Measurements from ENCODE around the gene PVALEF.

The PVALEF gene

GRCh38 chr17:81165246-81166032 is at the start of gene PVALEF:
PVALEF (plus strand) TSS chr17:81165507; CDS start chr17:81181227, 15,720 bp downstream.
- no peak for DNase-seq

GRCh38 chr17:81115749-81116464 is 49.4 kb upstream of the PVALEF start:
- DNase-seq, result no peak

GRCh38 chr17:81116704-81117103 is 48.6 kb upstream of the PVALEF start:
- no peak for DNase-seq

GRCh38 chr17:81117672-81118198 is 47.6 kb upstream of the PVALEF start:
- DNase-seq, result no peak

GRCh38 chr17:81118308-81119221 is 46.7 kb upstream of the PVALEF start:
- DNase-seq, result no peak

- DNase-seq, result peak; percentile 66 to 70
These were observed 45.8 kb upstream of the PVALEF start for GRCh38 chr17:81119223-81120148.

GRCh38 chr17:81120149-81120484 is 45.2 kb upstream of the PVALEF start:
- DNase-seq, result no peak

GRCh38 chr17:81120695-81121621 is 44.3 kb upstream of the PVALEF start:
- no peak for DNase-seq

GRCh38 chr17:81121841-81122733 is 43.2 kb upstream of the PVALEF start:
- DNase-seq, result no peak

GRCh38 chr17:81123052-81124048 is 42.0 kb upstream of the PVALEF start:
- DNase-seq, result no peak

GRCh38 chr17:81124377-81124776 is 40.9 kb upstream of the PVALEF start:
- DNase-seq, result no peak

- DNase-seq, result no peak
These were observed 39.7 kb upstream of the PVALEF start for GRCh38 chr17:81125573-81126081.

- DNase-seq, result no peak
These were observed 38.8 kb upstream of the PVALEF start for GRCh38 chr17:81126281-81127132.

- no peak for DNase-seq
These were observed 38.2 kb upstream of the PVALEF start for GRCh38 chr17:81127133-81127455.

GRCh38 chr17:81127526-81128177 is 37.7 kb upstream of the PVALEF start:
- no peak for DNase-seq

- no peak for DNase-seq
These were observed 37.0 kb upstream of the PVALEF start for GRCh38 chr17:81128338-81128737.

GRCh38 chr17:81128774-81129173 is 36.5 kb upstream of the PVALEF start:
- DNase-seq, result no peak
